NCI-H748 (cell line): Measurements from ENCODE around the gene TPPP.
A peak's percentile ranks its signal among the peaks of the same experiment; 100 is the strongest.
"Not testable (repeated sequence)": the region's sequence is repeated elsewhere in the genome, so short reads cannot be mapped to it uniquely, and the experiment has no call there.

Experiments
- DNase-seq: peaks from one replicate; lab custom pipeline; 2025; ENCODE audit not compliant: unreplicated experiment; lab: John Stamatoyannopoulos, UW

TPPP gene

DNA sequence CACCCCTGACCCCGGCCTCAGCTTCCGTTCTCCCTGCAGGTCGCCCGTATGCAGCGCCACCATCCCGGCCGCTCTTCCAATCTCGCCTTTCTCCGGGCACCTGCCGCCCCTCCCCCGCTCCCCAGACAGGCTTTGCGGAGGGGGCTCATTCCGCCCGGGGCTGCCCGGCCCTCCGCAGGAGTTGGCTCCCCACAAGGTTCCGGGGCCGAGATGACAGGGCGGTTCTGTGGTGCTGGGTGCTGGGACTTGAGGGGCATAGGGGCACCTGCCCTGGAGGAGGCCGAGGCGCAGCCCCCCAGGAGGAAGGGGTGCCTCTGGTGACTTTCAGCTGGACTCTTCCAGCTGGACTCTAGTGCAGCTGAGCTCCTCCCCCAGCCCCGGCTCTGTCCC is 885 bp upstream of the TPPP start:
- peak; percentile 60 for DNase-seq

DNA sequence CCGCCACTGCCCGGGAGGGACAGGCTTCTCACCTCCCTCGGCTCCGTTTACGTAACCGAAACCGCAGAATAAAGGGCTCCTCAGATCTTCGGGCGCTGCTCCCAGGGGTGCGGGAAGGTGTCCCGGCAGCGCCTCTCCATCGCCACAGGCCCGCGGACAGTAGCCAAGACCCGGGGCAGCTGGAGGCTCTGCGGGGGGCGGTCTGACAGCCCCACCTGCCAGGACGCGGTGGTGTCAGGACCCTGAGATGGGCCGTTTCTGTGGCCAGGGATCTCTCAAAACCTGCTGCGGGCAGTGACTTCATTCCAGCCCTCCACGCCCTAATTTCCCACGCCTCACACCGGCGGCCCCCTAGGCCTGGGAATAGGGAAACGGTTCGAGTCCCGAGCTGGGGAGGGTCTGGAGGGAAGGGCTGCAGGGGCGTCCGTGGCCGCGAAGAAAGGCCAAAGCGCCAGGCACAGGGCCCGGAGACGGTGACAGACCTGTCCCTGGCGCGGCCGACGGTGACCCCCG is 567 bp downstream of the TPPP start:
- peak; percentile 73 for DNase-seq

DNA sequence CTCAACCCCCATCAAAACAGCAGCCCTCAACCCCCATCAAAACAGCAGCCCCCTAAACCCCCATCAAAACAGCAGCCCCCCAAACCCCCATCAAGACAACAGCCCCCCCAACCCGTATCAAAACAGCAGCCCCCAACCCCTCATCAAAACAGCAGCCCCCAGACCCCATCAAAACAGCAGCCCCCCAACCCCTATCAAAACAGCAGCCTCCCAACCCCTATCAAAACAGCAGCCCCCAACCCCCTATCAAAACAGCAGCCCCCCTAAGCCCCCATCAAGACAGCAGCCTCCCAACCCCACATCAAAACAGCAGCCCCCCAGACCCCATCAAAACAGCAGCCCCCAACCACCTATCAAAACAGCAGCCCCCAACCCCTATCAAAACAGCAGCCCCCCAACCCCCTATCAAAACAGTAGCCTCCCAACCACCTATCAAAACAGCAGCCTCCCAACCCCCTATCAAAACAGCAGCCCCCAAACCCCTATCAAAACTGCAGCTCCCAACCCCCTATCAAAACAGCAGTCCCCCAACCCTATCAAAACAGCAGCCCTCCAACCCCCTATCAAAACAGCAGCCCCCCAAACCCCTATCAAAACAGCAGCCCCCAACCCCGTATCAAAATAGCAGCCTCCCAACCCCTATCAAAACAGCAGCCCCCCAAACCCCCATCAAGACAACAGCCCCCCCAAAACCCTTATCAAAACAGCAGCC is 1.2 kb downstream of the TPPP start:
- DNase-seq: no peak

DNA sequence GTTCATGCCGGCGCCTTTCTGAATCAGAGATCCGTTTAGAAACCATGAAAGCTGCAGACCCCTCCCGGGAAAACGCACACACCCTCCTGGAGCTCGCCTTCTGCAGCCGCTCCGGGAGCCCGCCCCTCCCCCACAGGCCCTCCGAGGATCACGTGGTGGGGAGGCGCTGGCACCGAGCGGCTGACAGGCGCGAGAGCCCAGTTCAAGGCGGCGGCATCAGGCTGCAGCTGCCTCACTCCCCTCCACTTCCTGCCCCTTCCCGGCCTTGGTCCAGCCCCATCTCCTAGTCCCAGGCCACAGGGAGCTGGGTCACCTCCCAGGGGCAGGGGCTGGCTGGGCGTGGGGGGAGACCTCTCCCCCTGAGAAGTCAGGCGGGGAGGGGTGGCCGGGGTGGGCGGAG is 2.1 kb downstream of the TPPP start:
- DNase-seq: not testable (repeated sequence)

DNA sequence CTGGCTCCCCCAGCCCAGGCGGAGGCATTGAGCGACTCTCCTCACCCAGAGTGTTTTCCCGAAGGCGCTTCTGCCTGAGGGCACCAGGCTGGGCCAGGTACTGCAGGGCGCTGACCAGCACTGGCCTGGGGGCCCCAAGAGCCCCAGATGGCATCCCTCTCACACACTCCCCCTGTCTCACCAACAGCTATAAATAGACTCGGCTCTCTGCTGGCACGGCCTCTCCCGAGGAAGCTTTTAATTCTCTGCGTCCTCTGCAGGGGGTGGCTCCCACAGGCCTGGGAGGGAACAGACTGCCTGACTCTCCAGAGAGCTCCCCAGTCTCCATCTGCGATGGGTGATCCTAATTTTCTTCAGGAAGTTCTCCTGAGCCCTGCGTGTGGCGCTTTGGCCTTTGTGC is 2.9 kb downstream of the TPPP start:
- DNase-seq: not testable (repeated sequence)

DNA sequence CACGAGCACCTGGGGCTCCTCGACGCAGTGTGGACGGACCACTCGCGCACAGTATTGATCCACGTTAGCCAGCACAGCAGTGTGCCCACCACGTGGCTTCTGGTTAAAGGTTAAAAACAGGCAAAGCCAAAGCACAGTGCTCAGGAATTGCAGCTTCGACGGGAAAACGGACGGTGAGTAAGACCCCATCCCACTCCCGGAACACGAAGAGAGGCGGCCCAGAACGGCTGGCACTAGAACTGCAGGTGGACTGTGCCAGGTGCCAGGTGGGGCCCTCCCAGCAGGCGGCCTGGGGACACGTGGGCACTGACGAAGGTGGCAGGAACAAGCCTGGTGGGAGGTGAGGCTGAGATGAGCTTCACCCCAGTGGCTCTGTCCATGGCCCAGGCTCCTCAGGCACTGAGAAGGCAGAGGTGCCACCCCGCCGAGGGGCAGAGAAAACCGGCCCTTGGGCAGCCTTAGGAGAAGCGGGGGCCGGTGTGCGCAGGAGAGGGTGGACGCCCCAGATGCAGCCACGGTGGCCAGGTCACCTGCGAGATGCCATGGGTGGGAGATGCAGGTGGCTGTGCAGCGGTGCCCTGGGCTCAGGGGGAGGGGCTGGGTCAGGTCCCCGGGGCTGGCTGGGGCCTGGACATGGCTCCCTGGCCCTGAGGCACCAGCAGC is 4.7 kb downstream of the TPPP start:
- not testable (repeated sequence) for DNase-seq

DNA sequence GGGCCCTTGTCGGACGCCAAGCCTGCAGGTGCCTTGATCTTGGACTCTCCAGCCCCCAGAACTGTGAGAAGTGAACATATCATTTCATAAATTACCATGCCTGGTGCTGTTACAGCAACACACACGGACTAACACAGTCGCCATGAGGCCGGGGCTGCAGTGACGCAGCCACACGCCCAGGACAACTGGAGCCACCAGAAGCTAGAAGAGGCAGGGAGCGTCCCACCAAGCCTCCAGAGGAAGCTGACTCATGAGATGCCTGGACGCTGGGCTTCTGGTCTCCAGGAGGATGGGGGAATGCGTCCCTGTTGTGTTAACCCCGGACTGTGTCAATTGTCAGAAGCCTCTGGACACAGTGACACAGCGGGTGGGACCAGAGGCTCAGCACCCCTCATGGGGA is 6.2 kb downstream of the TPPP start:
- not testable (repeated sequence) for DNase-seq

DNA sequence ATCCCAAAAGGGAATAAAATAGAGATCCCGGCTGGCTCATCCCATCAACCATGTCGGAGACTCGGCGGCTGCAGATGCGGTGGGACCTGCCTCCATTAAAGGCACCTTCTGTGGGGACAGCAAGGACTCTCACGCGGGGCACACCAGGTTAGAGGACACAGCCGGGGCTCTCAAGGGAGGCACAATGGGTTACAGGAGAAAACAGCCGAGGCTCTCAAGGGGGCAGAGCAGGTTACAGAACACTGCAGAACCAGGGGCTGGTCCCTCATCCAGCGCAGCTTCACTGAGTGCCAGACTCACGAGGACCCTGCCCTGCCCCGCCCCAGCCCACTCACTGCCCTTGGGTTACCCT is 7.0 kb downstream of the TPPP start:
- not testable (repeated sequence) for DNase-seq

DNA sequence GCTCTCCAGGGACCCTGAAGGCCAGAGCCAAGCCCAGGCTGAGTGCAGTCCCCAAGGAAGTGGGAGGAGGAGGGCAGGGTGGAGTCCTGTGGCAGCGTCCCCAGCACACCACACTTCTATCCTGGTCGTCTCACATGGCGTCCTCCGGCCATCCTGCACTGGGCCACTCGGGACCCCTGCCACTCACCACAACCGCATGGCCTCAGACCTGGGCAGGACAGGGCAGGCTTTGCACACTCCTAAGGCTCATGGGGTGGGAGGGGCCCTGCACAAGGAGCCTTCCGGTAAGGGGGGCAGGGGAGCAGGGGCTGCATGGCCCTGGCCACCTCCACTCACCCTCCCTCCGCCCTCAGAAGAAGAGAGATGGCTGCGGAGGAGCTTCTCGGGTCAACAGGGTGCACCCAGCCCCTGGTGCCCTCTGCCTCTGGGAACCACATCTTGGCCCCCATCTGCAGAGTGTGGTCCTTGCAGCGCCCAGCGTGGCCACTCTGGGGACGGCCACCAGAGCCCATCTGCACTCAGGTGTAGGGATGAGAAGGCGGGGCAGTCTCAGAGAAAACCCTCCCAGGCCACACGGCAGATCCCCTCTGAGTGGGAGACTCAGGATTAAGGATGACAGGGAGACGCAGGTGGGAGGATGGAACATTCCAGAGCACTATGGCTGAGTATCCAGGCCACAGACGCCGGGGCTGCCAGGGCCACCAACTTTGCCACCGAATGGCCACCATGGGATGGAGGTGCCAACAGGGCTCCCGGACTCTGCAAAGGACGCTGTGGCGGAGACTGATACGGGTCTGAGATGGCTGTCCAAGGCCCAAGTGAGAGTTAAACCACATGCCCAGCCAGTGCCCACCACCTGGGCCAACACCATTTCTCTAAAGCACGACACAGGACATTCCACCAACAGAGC is 7.6 kb downstream of the TPPP start:
- DNase-seq: no peak

DNA sequence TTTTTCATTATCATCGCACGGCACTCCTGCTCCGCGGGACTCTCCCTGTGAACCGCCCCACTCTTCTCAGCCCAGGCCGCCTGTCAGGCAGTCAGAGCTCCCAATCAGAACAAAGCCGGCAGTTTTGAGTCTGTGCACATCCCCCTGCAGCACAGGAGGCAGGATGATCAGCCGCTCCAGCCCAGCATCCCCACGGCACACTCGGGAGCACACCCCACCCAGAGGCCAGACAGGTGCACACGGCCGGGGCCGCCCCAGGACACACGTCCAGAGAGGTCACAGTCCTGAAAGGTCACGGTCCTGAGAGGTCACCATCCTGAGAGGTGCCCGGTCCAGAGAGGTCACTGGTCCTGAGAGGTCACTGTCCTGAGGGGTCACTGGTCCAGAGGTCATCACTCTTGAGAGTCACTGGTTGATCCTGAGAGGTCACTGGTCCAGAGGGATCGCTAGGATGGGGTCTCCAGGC is 8.4 kb downstream of the TPPP start:
- no peak for DNase-seq

DNA sequence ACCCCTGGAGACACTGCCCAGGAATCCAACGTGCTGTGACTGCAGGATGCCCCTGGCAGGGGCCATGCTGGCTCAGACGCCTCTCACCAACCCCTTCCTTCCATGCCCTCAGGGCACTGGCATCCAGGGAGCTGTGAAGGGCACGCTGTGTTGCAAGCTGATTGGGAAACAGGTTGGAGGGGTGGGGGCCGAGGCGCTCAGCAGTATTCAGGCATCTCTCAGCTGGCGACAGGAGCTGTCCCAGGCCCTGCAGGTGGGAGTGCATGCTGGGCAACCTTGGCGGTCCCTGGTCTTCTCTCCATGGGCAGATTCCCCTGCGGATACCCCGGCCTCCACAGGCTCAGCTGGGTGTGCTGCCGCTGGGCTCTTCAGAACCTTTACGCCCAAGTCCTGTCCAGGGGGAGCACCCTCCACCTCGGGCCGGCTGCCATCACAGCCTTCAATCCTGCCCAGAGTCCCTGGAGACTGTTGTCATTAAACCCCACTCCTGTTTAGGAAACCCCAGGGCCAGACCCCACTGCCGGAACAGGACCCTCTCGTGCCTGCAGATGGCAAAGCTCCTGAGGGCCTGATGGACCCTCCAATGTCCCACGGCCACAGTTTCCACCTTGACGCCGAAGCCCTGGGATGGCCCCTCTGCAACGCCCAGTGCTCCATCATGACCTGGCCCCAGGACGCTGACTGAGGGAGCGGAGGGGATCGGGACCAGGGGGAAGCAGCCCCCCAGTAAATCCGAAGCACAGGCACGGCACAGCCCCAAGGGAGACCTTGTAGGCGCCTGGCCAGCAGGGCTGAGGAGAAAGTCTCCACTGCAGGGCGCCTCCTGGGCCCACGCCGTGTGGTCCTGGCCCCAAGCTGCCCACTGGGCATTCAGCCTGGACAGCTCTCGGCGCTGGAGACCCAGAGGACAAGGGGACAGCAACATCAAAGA is 9.3 kb downstream of the TPPP start:
- DNase-seq: no peak

DNA sequence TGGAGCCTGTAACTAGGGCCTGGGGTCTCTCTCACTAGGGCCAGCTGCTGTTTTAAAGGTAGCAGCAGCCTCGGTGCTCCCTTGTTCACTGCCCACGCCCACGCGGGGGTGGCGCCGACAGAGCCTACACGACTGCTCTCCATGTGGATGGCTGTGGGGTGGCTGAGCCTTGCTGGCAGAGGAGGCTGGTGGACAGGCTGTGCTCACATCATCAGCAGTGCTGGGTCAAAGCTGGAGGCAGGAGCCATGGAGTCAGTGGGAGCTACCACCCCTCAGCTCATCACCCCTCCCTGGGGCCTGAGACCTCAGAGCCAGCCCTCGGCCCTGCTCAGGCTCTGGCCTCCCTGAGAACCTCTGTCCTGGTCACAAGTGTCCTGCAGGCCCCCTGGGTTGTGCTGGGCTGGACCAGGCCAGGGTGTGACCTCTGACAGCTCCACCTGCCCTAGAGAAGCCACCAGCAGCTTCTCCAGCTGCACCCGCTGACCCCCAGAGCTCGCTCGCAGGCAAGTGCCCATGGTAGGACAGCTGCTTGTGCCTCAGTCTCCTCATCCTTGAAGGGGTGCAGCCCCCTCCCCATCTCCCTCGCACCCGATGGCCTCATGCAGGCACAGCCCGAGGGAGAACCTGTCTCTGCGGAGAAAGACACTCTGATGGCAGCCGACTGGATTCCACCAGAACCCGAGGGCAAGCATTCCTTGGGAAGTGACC is 10.3 kb downstream of the TPPP start:
- not testable (repeated sequence) for DNase-seq

DNA sequence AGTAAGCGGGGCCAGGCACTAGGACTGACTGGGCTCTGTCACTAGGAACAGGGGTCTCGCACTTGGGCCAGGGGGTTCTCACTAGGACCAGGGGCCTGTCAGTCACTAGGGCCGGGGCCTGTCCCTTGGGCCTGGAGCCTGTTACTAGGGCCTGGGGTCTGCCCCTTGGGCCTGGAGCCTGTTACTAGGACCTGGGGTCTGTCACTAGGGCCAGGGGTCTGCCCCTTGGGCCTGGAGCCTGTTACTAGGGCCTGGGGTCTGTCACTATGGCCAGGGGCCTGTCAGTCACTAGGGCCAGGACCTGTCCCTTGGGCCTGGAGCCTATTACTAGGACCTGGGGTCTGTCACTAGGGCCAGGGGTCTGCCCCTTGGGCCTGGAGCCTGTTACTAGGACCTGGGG is 10.9 kb downstream of the TPPP start:
- DNase-seq: not testable (repeated sequence)

DNA sequence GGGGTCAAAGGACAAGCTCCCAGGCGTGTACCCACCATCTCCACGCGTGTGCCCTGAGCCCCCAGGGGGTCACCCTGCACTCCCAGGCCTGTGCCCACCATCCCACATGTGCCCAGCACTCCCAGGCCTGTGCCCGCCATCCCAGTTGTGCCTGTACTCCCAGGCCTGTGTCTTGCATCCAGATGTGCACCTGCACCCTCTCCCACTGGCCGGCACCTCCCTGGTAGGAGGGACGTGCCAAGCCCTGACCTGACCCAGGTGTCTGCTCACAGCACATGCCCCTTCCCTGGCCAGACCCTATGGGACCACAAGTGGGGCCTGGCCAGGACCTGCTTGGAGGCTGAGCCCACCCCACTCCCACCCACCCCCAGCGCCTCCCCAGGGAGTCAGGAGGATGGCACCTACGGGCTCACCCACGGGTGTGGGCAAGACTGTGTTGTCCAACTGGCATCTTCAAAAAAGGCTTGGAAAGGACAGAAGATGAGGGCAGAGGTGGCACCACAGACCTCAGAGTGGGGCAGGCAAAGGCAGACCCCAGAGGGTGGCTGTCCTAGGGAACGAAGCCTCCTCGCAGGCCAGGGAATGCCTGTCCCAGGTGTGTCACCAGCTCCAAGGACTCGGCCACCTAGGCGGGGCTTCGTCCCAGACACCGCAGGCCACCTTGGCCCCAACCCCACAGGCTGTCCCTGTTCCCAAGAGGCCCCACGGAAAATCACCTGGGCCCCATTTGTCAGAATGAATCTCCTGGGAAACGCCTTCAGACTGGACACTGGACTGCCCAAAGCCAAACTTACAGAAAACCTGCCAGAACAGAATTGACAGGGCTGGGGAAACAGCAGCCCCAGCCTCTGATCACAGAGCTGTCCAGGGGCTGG is 11.6 kb downstream of the TPPP start:
- DNase-seq: not testable (repeated sequence)

DNA sequence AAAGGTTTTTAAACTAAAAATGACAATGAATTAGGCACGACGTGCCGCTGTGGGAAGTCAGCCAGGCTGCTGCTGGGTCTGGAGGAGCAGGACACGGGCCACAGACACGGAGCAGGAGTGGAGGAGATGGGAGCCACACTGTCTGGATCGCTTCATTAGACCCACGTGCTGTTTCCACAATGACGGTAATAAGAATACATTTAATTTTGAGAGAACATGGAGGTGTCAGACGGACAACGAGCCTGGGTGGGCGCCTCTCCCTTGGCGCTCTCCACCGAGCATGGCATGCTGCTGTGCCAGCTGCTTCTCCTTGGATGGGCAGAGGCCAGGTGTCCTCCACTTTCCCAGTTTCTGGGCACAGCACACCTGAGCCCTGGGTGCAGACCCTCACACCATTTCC is 12.3 kb downstream of the TPPP start:
- DNase-seq: not testable (repeated sequence)

DNA sequence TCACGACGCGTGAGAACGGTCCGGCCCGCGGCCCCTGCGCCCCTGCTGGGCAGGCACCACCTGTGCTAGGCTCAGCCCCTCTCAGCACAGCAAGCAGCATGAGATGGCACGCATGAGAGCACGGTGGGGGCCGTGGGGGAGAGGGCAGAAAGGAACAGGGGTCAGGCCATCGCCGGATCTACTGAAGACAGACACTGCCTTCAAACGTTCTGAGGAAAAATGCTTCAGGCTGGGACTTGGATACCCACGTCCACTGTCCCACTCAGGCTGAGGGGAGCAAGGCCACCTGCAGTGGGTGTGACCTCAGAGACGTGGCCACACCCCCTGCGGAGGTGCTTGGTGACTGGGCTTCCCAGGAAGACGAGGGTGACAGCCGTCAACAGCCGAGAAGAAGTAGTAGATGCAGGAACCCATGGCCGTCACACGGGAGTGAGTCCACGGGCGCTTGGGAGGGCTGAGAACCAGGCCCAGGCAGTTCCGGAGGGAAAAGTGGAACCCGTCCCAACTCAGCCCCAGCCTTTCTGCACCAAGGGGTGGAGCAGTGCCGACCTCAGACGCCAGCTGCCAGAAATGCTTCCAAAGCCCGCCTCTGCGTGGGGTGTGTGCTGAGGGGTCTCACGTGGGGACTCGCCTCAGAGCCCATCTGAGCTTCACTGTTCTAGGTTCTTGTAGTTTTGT is 12.9 kb downstream of the TPPP start:
- not testable (repeated sequence) for DNase-seq

DNA sequence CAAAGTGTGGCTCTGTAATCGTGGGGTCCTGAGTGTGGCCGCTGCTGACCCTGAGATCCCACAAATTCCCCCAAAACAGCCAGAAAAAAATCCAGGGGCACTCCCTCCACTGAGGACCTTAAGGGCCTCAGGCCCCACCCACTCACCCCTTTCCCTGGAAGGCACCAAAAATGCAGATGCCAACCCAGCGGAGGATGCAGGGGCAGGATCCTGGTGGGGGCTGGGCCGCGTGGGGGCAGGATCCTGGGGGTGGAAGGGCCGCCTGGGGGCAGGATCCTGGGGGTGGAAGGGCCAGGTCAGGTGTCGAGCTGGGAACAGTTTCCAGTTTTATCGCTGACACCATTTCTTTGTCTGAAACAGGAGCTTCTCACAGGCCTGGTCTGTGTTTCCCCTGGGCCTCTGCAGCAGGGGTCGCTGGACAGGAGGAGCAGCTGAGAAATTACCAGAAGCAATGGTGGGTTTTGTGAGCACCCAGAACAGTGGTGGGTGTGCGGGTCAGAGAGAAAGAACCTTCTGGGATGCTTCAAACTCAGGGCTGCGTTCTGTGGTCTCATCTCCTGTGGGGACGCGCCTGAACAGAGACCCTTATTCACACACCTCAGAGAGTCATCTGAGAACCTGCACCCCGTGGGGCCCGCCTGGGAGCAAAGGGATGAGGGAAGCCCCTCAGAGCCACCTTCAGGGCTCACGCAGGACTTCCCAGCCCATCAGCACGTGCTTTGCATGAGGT is 13.8 kb downstream of the TPPP start:
- not testable (repeated sequence) for DNase-seq

DNA sequence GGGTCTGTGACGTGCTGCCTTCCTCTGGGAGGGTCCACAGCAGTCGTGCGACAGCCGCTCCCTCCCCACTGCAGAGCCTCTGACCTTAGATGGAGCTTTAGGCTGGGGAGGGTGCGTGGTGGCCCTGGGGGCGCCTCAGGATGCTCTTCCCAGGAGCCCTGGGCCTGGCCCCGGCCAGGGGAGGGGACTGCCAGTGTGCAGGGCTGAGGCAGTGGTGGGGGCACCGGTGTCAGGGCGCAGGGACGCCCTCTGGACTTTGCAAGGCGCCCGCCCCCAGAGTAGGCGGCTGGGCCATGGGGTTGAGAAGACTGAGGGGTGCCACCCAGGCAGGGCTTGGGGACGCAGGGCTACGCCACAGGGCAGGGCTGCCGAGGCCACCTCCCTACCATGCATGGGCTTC is 14.6 kb downstream of the TPPP start:
- not testable (repeated sequence) for DNase-seq
